Activated CD8-positive, alpha-beta T cell treated with anti-CD3 and anti-CD28 coated beads, Interleukin-2, amount 10 ng/mL, durations not matched to agents 7 days and 5 days (primary cell): ENCODE data around the gene SLC29A3. TPM values are rescaled to one million over a fixed set of nuclear protein-coding genes. Genes with fewer than 3 reads are reported as not detected.
"Not testable (repeated sequence)": the region's sequence is repeated elsewhere in the genome, so short reads cannot be mapped to it uniquely, and the experiment has no call there.

Source experiments
- ATAC-seq: fragments of 150-1000 bp; cut with Tn5 transposase; one replicate; pipeline ENCODE4 v1.10.0; 2021; ENCODE audit warnings: moderate library complexity
- CTCF ChIA-PET: fragments of 350-600 bp; sonication (Branson Sonifier 250); formaldehyde crosslinking; loops from one replicate; lab custom pipeline; 2021; ENCODE audit warnings: antibody characterized with exemption; lab: Charles Lee
- POLR2A ChIA-PET: fragments of 350-600 bp; sonication (Branson Sonifier 250); formaldehyde crosslinking; loops from one replicate; lab custom pipeline; 2021; ENCODE audit warnings: antibody characterized with exemption; lab: Charles Lee
- DNase-seq: peaks from one replicate; pipeline ENCODE4 v3.0.0-alpha.2; 2020
- H3K27ac Mint-ChIP-seq: one replicate; pipeline ENCODE4 v1.8.0; 2021; ENCODE audit warnings: mild to moderate bottlenecking, mixed read lengths
- H3K27me3 Mint-ChIP-seq: one replicate; pipeline ENCODE4 v1.8.0; 2021; ENCODE audit warnings: low read depth, mixed read lengths
- H3K36me3 Mint-ChIP-seq: one replicate; pipeline ENCODE4 v1.8.0; 2021; ENCODE audit warnings: low read depth, mixed read lengths
- H3K4me1 Mint-ChIP-seq: one replicate; pipeline ENCODE4 v1.8.0; 2021; ENCODE audit warnings: low read depth, mixed read lengths
- H3K4me3 Mint-ChIP-seq: one replicate; pipeline ENCODE4 v1.8.0; 2021; ENCODE audit warnings: mild to moderate bottlenecking, mixed read lengths
- H3K9me3 Mint-ChIP-seq: one replicate; pipeline ENCODE4 v1.8.0; 2022; ENCODE audit warnings: mixed read lengths; ENCODE audit not compliant: insufficient read depth
- total RNA-seq, 2 experiments: library from RNA; stranded (reverse); gene quantifications; one replicate each; pipeline ENCODE4 v1.2.3, GENCODE V29; 2021

The SLC29A3 gene
- 1 to 10 TPM; 3.0 to 3.4 TPM for total RNA-seq

DNA sequence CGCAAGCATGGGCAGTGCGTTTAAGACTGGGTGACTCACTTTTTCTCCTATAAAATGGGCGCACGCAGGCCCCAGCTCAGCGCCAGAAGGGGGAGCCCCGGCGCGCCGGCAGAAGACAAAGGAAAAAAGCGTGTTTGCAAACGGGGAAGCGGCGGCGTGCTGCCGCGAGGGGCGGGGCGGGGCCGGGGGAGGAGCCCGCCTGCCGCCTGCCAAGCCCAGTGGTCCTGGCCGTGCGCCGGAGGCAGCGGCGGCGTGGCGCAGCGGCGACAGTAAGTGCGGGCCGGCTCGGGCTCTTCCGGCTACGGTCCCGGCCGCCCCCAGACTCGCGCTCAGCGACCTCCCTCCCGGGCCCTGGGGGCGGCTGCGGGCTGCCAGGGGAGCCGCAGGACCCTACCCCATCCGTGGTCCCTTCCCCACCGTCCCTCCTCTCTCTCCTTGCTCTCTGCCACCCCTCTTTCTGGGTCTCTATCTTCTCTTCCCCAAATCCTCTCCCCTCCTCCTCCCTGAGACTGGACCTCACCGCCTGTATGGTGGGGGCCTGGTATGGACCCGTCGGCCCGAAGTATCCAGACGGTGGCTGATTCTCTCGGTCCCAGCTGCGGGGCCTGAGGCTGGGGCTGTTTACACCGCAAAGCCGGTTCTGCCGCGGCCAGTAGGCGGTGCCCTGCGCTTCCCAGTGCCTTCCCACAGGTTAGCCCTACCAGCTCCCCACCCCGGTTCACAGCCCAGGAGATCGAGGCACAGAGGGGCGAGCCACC is at the start of gene SLC29A3:
Gene SLC29A3 (plus strand): TSS at position 218 of the 758 bp plus-strand sequence. CDS start 51 bp downstream, at position 269.
- peak within 1 kb of the TSS; percentile 88 for H3K4me3 Mint-ChIP-seq
- peak within 1 kb of the TSS; percentile 75 for H3K27ac Mint-ChIP-seq
- ATAC-seq (peak; percentile 96), DNase-seq (peak; percentile 90)
- CTCF ChIA-PET = interaction anchor here (0.7 to 7.9 kb wide), 10 partner anchors 8 to 729 kb away, joined by 3 to 72 read pairs (median 4); no protein-coding TSS in a partner anchor
- H3K27me3 Mint-ChIP-seq = peaks cover 3% of the 10 kb centered on the region
- peaks cover 10% of the 10 kb centered on the region for H3K36me3 Mint-ChIP-seq
- peaks cover 37% of the 10 kb centered on the region for H3K4me1 Mint-ChIP-seq
- no peaks in the 10 kb centered on the region for H3K9me3 Mint-ChIP-seq
- POLR2A ChIA-PET = interaction anchor here (0.6 to 0.8 kb wide), 2 partner anchors 30 to 58 kb away, joined by 3 read pairs; no protein-coding TSS in a partner anchor

DNA sequence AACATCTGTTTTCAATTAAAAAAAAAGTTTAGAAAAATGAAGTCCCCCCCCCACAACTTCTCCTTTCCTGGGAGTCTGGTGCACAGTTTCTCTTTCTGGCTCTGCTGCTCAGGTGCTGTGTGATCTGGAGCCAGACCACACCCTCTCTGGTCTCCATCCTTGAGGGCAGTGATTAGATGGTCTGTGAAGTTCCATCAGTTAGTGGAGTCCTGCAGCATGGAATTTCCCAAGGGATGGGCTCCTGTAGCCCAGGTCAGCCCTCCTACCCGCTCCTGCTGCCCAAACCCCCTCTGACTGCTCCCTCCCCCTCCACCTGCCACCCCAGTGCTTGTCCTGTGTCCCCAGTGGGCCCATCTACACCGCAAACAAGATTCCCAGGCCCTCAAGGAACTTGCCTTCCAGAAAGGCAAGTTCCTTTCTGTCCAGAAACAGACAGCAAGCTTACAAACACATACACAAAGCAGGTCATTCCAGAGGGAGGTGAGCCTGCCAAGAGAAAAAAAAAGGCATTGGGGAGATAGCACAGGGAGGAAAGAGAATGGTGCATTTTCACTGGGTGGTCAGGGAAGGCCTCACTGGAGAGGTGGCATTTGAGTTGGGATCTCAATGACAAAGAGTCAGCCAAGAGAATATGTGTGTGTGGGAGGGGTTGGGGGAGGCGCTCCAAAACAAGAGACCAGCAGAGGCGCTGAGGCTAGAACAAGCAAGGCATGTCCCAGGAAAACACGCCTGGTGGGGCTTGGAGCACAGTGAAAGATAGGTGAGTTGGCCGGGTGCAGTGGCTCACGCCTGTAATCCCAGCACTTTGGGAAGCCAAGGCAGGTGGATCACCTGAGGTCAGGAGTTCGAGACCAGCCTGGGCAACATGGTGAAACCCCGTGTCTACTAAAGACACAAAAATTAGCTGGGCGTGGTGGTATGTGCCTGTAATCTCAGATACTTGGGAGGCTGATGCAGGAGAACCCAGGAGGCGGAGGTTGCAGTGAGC is 49.5 kb upstream of the SLC29A3 start:
- no peak overlapping the region for H3K27ac Mint-ChIP-seq

DNA sequence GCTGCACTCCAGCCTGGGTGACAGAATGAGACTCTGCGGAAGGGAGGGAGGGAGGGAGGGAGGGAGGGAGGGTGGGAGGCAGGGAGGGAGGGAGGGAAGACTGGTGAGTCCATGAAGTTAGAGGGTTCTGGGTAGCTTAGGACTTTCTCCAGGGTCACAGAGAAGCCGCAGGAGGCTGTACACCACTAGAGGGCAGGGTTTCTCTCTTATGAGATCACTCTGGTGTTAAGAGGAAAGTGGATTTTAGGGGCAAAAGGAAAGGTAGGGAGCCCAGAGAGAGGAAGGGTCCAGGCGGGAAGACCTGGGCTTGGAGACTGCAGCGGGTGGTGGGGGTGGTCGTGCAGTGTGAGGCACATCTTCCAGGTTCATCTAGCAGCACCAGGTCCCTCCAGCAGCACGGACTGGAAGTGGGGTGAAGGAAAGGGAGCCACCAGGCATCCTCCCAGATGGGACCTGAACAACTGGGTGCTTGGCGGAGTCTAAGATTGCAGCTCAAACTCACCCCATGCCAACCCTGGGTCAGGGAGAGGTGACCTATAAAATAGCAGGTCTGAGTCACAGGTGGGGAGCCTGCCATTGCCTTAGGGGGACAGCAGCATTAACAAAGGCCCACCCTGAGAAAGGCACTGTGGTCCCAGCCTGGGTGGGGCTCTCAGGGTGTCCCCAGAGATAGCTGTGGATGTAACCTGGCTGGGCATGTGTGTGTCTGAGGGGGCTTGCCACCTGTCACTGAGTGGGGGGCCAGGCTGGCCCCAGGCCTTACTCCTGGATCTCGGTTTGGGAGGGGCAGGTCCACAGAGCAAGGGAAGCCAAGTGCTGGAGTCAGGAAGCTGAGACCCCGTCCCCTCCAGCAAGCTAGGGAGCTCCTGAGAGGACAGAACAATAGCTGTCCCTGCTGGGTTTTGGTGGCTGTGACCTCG is 48.5 kb upstream of the SLC29A3 start:
- ATAC-seq = peak; percentile 67
- peak; percentile 60 for DNase-seq
- ChIA-PET CTCF (interaction anchor here (0.7 to 1.8 kb wide), 9 partner anchors 8 to 346 kb away, joined by 3 to 14 read pairs (median 3); no protein-coding TSS in a partner anchor), POLR2A (no interaction called here)
- Mint-ChIP-seq H3K9me3 (no peaks in the 10 kb centered on the region), H3K27me3 (no peaks in the 10 kb centered on the region), H3K4me1 (peaks cover 12% of the 10 kb centered on the region), H3K4me3 (no peak overlapping the region), H3K36me3 (no peaks in the 10 kb centered on the region), H3K27ac (peak overlapping the region; percentile 40)

More for the DNA sequence above, 49.5 kb upstream of the SLC29A3 start:
- Mint-ChIP-seq H3K9me3 (no peaks in the 10 kb centered on the region), H3K4me1 (peaks cover 8% of the 10 kb centered on the region), H3K36me3 (no peaks in the 10 kb centered on the region), H3K27me3 (no peaks in the 10 kb centered on the region), H3K4me3 (no peak overlapping the region)
- ATAC-seq (no peak), DNase-seq (no peak)
- CTCF ChIA-PET = interaction anchor here (0.7 to 1.8 kb wide), 8 partner anchors 9 to 345 kb away, joined by 3 to 14 read pairs (median 4); no protein-coding TSS in a partner anchor
- POLR2A ChIA-PET = no interaction called here

GRCh38 chr10:71271662-71272055 is 47.4 kb upstream of the SLC29A3 start:
- ATAC-seq (no peak), DNase-seq (no peak)
- Mint-ChIP-seq H3K36me3 (no peaks in the 10 kb centered on the region), H3K9me3 (no peaks in the 10 kb centered on the region), H3K27me3 (no peaks in the 10 kb centered on the region), H3K4me1 (peaks cover 12% of the 10 kb centered on the region), H3K27ac (no peak overlapping the region), H3K4me3 (no peak overlapping the region)
- POLR2A ChIA-PET = no interaction called here
- CTCF ChIA-PET = interaction anchor here (1.3 kb wide), 1 partner anchor 43 kb away, joined by 3 read pairs; no protein-coding TSS in a partner anchor

- Mint-ChIP-seq H3K9me3 (no peaks in the 10 kb centered on the region), H3K27ac (no peak overlapping the region), H3K4me1 (peaks cover 12% of the 10 kb centered on the region), H3K36me3 (no peaks in the 10 kb centered on the region), H3K27me3 (no peaks in the 10 kb centered on the region), H3K4me3 (no peak overlapping the region)
- DNase-seq (no peak), ATAC-seq (no peak)
- ChIA-PET POLR2A (no interaction called here), CTCF (interaction anchor here (1.3 kb wide), 1 partner anchor 42 kb away, joined by 3 read pairs; no protein-coding TSS in a partner anchor)
Measured at GRCh38 chr10:71272056-71272771, 46.8 kb upstream of the SLC29A3 start.

DNA sequence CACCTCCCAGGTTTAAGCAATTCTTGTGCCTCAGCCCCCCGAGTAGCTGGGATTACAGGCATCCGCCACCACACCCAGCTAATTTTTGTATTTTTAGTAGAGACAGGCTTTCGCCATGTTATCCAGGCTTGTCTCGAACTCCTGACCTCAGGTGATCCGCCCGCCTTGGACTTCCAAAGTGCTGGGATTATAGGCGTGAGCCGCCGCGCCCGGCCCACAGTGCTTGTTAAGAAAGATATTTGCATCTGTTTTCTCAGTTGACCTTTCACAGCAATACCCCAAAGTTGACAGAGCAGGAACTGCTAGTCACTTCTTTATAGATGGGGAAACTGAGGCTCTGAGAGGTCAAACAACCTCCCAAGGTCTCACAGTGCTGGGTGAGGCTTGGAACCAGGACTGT is 46.1 kb upstream of the SLC29A3 start:
- CTCF ChIA-PET = interaction anchor here (1.0 kb wide), 1 partner anchor 348 kb away, joined by 5 read pairs; no protein-coding TSS in a partner anchor
- H3K4me3 Mint-ChIP-seq, ATAC-seq, POLR2A ChIA-PET, H3K27me3 Mint-ChIP-seq, DNase-seq, H3K27ac Mint-ChIP-seq, H3K36me3 Mint-ChIP-seq, H3K9me3 Mint-ChIP-seq: not testable (repeated sequence)
- peaks cover 12% of the 10 kb centered on the region for H3K4me1 Mint-ChIP-seq

DNA sequence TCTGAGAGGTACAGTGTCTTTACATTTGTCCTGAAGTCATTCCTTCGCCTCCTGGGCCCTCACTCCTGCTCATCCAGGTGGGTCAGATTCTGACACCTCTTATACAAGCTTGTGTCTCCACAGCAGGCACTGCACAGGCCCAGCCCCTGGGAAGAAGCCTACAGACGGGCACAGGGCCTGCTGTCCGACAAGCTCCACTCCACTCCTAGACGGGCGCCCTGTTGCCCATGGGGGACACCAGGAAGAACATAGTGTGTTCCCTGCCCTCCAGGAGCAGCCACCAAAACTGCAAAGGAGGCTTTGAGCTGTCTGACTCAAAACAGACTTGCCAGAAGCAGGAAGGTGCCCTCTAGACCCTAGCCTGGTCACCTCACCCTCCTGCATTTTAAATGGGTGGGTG is 45.6 kb upstream of the SLC29A3 start:
- ChIA-PET CTCF (interaction anchor here (1.0 kb wide), 1 partner anchor 349 kb away, joined by 5 read pairs; no protein-coding TSS in a partner anchor), POLR2A (no interaction called here)
- no peaks in the 10 kb centered on the region for H3K9me3 Mint-ChIP-seq
- H3K27ac Mint-ChIP-seq = peak overlapping the region; percentile 9
- H3K4me3 Mint-ChIP-seq = no peak overlapping the region
- DNase-seq (no peak), ATAC-seq (no peak)
- peaks cover 12% of the 10 kb centered on the region for H3K4me1 Mint-ChIP-seq
- no peaks in the 10 kb centered on the region for H3K36me3 Mint-ChIP-seq
- H3K27me3 Mint-ChIP-seq = no peaks in the 10 kb centered on the region

DNA sequence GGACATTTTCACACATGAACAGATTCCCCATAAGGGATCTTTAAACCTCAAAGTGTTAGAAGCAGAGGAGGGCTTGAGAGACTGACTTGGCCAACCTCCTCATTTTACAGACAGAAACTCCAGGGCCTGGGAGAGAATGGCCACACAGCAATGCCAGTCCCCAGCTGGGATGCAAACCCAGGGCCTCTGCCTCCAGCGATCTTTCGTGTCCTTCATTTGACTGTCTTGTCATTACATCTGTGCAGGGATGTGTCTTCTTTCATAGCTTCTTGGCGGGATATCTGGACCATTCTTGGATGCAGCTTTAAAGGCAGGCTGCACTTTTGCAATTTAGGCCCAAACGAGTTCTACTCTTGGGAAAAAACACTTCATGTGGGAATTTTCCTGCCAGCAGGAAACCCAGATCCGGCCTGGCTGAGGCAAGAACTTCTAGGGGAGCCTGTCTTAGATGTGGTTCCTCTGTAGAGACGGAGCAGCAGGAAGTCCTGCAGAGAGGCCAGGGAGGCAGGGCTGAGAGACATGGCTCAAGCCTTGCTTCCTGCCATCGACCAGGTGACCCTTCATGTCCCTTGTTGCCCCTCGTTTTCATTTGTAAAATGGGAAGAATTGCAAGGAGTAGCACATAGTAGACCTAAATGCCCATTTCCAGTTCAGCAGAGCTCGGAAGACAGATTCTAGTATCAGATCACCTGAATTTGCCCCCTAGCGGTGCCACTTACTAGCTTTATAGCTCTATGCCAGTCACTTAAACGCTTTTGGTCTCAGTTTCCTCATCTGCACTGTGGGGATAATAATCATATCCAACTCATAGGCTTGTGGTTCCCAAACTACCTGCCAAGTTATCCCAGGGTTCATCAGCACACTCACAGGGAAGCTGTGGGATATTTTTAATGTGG is 43.9 kb upstream of the SLC29A3 start:
- no peak for DNase-seq
- Mint-ChIP-seq H3K9me3 (no peaks in the 10 kb centered on the region), H3K4me3 (no peak overlapping the region), H3K36me3 (no peaks in the 10 kb centered on the region), H3K27me3 (no peaks in the 10 kb centered on the region), H3K27ac (no peak overlapping the region), H3K4me1 (peaks cover 12% of the 10 kb centered on the region)
- CTCF ChIA-PET = interaction anchor here (1.1 kb wide), 1 partner anchor 9 kb away, joined by 5 read pairs; no protein-coding TSS in a partner anchor
- POLR2A ChIA-PET = no interaction called here
- no peak for ATAC-seq

GRCh38 chr10:71276873-71277272 is 42.2 kb upstream of the SLC29A3 start:
- no peaks in the 10 kb centered on the region for H3K9me3 Mint-ChIP-seq
- H3K4me3 Mint-ChIP-seq = no peak overlapping the region
- H3K27me3 Mint-ChIP-seq = no peaks in the 10 kb centered on the region
- no peak for ATAC-seq
- H3K36me3 Mint-ChIP-seq = no peaks in the 10 kb centered on the region
- H3K27ac Mint-ChIP-seq = no peak overlapping the region
- POLR2A ChIA-PET = no interaction called here
- CTCF ChIA-PET = no interaction called here
- H3K4me1 Mint-ChIP-seq = peaks cover 4% of the 10 kb centered on the region
- no peak for DNase-seq
